Medulla oblongata (tissue), 1 donor: Measurements from ENCODE around the gene KRTAP10-9.
"Not testable (repeated sequence)": the region's sequence is repeated elsewhere in the genome, so short reads cannot be mapped to it uniquely, and the experiment has no call there.

Experiments used
- DNase-seq: peaks from one replicate; pipeline ENCODE4 v3.0.0-alpha.2; 2015; ENCODE audit errors: extremely low spot score

Gene KRTAP10-9, protein sequence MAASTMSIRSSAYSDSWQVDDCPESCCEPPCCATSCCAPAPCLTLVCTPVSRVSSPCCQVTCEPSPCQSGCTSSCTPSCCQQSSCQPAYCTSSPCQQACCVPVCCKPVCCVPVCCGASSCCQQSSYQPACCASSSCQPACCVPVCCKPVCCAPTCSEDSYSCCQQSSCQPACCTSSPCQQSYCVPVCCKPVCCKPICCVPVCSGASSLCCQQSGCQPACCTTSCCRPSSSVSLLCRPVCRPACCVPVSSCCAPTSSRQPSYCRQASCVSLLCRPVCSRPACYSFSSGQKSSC

DNA sequence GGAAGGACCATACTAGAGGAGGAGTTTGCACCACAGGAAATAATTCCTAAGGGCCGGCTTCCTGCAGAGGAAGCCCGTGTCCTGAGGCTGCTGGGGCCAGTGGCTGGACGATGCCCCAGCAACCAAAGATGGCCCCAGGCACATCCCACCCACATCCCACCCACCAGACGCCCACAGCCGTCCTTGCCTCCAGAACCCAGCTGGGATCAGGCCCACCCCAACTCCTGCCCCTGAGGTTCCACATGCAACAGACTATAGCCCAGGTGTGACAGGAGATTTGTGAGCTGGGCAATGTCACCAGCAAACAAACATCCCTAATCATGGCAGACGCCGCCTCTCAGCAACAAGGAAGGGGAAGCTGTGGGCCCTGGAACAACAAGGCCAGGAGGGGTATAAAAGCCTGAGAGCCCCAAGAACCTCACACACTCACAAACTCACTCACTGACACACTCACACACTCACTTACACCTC lies at the start of gene KRTAP10-9:
TSS of gene KRTAP10-9 (plus strand) at position 421 of the 471 bp plus-strand sequence. CDS start 79 bp downstream, outside the sequence.
- DNase-seq: no peak

DNA sequence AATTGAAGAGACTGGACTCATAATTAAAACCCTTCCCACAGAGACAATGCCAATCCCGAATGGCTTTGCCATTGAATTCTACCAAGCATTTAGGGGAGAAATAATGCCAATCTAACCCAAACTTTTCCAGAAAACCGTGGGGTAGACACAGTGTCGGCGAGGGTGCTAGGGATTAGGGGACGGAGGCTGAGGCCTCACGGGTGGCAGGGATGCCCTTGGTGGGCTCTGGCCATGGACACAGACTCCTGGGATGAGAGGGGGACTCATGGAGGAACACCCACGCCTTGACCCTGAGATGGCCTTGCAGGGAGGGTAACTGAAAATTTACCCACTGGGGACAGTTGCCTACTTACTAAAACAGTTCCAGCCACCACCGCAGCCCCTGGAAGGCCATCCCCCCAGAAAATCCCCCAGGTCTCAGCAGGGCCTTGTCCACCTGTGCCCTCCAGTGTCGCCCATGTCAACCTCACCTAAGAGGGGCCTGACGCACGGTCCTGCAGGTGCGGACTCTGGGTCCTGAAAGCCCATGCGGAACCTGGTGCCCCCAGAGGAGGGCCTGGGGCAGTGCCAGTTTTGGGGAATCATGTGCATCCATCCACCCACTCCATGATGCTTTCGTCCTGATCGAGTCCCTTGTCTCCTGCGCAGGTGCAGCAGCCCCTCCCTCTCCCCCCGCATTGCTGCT lies 48.4 kb upstream of the KRTAP10-9 start:
- no peak for DNase-seq

DNA sequence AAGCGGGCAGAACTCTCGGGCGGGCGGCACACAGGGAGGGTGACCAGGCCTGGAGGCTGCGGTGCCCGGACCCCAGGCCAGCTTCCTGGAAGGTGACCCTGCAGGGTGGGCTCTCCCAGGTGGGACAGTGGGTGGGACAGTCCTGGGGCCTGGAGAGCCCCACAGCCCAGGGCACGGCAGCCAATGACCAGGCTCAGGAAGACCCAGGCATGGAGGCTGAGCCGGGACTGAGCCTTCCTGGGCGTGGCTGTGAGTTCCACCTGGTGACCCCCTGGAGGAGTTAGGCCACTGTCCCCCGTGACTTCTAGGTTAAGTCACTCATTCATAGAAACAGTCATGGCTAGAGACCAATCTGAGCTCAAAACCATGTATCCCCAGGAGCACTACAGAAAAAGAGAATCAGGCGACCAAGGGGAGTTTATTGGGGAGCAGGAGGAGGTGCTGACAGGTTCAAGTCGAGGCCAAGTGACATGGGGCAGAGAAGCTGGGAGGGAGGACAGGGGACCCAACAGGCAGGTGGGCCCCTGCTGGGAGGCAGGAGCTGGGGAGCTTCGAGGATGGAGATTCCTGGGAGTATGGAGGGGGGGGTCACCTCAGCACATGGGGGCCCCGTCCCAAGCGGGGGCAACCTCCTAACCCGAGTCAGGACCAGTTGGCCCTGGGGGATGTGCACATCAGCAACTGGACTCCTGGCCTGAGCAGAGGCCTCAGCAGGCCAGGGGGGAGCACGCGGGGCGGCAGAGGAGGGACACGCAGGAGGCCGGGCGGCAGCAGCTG lies 47.6 kb upstream of the KRTAP10-9 start:
- DNase-seq: no peak

DNA sequence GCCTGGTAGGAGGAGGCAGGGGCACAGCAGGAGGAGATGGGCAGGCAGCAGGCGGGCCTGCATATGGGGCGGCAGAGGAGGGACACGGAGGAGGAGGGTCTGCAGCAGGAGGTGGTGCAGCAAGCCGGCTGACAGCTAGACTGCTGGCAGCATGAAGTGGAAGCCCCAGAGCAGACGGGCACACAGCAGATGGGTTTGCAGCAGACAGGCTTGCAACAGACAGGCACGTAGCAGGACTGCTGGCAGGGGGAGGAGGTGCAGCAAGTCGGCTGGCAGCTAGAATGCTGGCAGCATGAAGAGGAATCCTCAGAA lies 47.1 kb upstream of the KRTAP10-9 start:
- DNase-seq: no peak

DNA sequence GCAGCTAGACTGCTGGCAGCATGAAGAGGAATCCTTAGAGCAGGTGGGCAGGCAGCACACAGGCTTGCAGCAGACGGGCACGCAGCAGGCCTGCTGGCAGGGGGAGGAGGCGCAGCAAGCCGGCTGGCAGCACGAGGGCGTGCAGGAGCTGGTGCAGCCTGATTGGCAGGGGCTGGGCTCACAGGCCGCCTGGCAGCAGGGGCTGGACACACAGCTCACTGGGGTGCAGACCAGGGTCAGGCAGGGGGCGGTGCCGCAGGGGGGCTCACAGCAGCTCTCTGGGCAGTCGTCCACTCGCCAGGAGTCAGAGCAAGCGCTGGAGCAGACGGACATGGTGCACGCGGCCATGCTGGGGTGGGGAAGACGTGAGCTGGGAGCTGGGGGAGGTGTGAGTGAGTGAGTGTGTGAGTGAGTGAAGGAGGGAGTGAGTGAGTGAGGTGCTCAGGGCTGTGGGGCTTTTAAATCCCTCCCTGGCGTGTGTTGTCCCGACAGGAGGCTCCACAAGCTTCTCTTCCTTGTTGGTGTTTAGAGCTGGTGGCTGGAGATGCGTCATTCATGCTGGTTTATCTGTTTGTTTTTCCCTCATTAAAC lies 46.6 kb upstream of the KRTAP10-9 start, which contains the start of gene KRTAP10-5:
TSS of gene KRTAP10-5 (minus strand) at position 374 of the 591 bp plus-strand sequence. CDS start at position 348, 26 bp downstream.
- DNase-seq: not testable (repeated sequence)

DNA sequence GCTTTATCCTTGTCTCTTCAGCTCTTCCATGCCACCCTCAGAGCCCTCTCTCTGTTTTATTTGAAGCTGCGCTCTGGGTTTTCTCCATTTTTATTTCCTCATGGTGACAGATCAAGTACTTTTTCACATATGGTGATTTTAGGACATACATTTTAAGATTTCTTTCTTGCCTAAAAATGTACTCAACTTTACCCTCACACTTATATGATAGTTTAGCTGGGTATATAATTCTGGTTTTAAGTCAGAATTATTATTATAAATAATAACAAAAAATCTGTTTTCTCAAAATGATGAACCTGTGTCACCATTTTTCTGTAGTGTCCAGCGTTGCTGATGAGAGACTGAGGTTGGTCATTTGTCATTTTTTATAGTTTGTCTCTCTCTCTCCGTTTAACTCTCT lies 45.7 kb upstream of the KRTAP10-9 start:
- DNase-seq: no peak

DNA sequence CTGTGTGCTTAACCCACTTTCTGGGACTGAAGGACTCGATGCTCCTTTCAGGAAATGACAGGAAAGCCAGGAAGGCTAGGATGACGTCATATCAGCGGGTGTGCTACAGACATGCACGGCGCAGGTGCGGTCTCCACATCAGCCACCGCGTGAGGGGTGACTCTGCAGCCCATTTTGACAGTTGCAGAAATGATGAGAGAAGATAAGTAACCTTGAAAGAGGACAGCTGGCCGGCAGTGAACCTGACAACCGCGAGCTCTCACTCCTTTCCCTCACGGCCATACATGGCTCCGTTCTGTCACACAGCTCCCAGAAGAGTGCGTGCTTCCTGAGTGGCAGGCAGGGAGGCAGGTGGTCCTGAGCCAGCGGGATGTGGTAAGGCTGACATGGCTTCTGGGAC lies 44.8 kb upstream of the KRTAP10-9 start:
- no peak for DNase-seq

DNA sequence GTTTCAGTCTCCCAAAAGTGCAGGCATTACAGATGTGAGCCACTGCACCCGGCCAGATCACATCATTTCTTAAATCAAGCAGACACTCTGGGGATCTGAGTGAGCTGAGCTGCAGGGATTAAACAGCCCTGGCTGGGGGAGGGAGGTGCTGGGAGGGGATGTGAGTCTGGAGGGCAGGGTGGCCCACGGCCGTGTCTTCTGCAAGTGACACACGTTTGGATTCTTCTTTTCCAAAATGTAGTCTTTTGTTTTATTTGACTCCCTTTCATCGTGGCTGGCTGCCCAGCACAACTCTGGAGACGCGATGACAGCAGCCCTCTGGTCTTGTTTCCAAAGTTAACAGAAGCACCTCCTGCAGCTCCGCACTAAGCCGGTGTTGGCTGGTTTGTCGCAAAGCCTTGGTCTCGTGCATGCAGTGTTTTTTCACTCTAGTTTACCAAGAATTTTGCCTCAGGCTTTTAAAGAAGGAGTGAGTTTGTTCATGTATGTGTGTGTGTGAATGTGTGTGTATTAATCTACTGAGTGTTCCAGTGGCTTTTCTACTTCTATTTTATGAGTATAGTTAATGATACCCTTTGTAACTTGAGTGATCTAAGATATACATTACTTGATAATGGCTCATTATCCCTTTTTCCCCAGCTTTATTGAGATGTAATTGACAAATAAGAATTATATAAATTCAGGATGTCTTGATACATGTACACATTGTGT lies 43.6 kb upstream of the KRTAP10-9 start:
- no peak for DNase-seq

DNA sequence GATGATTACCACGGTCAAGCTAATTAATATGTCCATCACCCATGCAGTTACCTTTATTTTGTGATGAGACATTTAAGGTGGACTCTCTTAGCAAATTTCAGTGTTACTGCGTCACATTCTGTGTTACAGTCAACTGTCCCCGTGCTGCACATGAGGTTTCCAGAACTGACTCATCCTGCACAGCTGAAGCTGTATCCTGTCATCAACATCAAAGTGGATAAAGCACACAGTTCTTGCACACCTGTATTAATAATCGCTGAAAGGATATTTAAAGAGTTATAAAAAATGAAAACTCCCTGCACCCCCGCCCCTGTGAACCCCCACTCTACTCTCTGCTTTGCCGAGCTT lies 43.1 kb upstream of the KRTAP10-9 start:
- DNase-seq: no peak

DNA sequence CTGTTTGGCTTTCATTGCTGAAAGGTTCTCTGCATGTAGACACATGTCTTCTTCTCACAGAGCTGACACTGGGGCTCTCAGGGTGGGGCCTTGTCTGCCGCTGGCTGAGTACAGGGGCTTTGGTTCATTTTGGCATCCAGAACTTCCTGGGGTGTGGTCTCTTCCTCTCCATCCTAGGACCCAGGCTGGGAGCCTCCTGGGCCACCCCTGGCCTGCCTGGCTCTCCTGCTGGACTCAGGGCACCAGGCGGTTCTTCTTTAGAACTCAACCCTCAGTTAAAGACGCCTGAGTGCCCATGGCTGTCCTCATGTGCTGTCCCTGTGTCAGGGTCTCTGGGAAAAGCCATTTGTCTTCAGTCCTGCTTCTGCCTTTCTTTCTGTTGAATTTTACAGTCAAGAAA lies 41.0 kb upstream of the KRTAP10-9 start:
- no peak for DNase-seq

DNA sequence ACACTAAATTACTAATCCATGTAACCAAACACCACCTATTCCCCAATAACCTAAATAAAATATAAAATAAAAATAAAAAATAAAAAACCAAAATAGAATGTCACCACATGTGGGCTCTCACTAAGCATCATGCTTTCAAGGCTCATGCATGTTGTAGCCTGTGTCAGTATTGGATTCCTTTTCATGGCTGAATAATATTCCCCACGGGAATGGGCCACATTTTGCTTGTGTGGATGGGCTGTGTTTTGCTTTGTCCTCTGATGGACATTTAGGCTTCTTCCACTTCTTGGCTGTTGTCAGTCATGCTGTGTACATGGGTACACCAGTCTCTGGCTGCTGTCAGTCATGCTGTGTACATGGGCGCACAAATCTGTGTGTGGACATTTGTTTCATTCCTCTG lies 37.8 kb upstream of the KRTAP10-9 start:
- no peak for DNase-seq

DNA sequence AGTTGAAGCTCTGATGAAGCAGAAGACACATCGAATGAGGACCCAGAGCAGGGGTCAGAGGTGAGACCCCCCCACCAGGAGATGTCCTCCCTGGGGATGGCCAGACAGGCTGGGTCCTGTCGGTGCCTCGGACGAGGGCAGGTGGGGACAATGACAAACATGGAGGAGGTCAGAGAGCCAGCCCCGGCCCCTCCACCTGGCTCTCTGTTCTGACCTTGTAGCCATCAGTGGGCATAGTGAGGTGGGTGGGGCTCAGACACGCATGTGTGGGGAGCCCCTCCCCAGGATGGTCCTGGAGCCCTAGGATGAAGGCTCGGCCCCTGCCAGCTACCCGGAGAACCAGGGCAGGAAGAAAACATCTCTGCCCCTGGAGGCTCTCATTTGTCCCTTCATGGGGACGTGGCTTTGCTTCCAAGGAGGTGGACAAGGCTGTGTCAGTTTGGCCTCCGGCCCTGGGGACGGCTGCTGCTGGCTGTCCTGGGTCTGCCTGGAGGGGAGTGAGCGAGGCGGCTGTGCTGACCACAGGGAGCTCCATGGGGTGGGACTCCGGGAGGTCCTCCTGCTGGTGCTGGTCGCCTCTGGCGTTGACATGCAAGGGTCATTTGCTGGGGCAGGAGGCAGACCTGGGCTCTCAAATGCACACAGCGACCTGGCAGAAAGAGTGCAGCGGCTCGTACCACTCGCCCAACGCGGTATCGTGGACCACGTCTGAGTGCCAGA lies 37.1 kb upstream of the KRTAP10-9 start:
- no peak for DNase-seq

DNA sequence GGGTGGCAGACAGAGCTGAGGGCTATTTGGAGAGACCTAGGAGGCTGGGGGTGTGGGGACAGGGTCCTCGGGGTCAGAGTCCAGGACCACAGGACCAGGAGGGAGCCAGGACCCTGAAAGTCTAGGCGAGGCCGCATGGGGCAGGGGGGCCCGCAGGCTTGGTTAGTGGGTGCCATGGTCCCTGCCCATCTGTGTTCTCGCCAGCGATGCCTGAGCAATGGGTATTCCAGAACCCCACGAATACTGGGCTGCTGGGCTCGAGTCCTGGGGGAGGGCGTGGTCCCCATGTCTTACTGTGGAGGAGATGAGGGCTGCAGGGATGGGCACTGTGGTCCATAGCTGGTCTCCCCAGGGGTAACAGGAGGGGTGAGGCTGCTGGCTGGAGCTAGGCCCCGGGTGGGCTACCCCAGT lies 36.6 kb upstream of the KRTAP10-9 start:
- DNase-seq: no peak

DNA sequence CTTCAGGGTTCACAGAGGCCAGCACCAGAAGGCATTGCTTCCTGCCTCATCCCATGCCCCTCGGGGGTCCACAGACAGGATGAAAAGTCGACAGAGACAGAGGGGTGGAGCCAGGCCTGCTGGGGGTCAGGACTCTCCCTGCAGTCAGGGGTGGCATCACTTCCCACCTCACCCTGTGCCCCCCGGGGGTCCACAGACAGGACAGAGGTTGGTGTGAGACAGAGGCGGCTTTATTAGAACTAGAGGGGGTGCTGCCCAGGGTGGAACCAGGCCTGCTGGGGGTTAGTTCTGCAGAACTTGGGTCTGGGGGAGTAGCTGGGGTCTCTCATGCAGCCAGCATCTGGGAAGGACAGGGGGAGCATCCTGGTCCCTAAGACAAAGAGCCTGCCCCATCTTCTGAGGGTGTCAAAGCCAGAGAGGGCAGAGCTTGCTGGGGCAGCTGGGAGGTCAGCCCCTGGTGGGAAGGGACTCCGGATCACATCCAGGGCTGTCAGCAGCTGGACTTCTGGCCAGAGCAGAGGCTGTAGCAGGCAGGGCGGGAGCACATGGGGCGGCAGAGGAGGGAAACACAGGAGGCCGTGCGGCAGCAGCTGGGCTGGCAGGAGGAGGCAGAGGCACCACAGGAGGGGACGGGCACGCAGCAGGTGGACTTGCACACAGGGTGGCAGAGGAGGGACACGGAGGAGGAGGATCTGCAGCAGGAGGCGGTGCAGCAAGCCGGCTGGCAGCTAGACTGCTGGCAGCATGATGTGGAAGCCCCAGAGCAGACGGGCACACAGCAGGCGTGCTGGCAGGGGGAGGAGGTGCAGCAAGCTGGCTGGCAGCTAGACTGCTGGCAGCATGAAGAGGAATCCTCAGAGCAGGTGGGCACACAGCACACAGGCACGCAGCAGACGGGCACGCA lies 35.7 kb upstream of the KRTAP10-9 start:
- not testable (repeated sequence) for DNase-seq

DNA sequence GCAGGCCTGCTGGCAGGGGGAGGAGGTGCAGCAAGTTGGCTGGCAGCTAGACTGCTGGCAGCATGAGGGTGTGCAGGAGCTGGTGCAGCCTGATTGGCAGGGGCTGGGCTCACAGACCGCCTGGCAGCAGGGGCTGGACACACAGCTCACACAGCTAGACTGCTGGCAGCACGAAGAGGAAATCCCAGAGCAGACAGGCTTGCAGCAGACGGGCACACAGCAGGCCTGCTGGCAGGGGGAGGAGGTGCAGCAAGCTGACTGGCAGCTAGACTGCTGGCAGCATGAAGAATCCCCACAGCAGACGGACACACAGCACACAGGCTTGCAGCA lies 35.1 kb upstream of the KRTAP10-9 start:
- not testable (repeated sequence) for DNase-seq

DNA sequence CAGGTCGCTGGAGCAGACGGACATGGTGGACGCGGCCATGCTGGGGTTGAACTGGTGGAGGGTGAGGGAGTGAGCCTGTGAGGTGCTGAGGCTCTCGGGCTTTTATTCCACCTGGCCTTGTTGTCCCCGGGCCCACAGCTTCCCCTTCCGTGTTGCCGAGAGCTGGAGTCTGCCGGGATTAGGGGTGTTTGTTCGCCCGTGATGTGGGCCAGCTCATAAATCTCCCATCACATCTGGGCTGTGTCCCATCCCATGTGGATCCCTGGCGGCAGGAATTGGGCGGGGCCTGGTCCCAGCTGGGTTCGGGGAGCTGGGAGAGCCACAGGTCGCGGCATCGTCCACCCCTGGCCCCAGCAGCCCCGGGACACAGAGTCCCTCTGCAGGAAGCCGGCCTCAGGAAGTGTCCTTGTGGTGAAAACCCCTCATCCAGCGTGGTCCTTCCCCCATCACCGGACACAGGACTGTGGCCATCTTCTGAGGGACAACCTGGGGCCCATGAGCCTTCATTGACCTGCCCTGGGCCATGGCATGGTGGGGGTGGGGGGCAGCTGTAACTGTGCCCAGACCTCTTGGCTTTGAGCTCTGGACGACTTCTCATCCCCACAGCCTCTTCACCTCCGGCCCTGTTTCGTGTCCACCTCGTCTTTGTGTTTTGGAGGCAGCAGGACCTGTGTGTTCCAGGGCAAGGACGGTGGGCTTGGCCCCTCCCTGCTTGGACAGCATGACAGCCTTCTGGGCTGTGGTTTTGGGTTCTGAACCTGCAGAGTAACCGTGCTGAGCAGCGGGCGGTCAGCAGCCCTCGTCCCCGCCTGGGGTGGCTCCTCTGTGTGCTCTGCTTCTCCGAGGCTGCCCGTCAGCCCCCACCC lies 34.2 kb upstream of the KRTAP10-9 start, which contains the start of gene KRTAP10-6:
TSS of gene KRTAP10-6 (minus strand) at position 60 of the 866 bp plus-strand sequence. CDS start at position 39, 21 bp downstream.
- no peak for DNase-seq

DNA sequence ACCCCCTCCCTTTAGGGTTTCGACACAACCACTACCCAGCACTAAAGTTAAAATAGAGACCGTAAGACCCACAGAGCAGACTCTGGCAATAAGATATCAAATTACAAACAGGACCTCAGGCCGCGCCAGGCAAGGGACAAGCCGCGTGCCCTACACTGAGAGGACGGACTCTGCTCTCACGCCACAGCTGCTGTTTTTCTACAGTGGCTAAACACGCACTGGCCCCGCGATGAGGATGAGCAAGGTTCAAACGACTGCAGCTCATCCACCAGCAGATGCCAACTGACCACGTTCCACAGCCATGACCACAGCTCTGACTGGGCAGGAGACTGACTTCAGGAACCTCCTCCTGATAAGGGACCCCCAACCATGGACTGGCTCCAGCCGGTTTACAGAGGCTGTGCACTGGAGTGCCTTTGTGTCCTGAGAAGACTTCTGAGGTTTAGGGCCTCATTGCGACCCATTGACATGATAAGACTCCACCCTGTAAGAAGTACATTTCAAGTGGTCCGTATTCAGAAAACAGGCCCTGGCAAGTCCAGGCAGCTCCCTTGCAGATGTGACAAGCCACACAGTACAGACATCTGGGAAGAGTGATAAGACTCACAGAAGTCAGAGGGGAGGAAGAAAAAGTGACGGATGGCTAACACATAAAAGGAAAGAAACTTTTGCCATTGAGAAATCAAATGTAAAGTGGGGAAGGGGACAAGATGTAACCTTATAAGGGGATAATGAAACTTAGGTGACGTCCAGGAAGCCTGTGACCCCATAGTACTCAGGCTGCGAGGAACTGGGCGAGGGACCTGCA lies 33.1 kb upstream of the KRTAP10-9 start:
- DNase-seq: no peak

DNA sequence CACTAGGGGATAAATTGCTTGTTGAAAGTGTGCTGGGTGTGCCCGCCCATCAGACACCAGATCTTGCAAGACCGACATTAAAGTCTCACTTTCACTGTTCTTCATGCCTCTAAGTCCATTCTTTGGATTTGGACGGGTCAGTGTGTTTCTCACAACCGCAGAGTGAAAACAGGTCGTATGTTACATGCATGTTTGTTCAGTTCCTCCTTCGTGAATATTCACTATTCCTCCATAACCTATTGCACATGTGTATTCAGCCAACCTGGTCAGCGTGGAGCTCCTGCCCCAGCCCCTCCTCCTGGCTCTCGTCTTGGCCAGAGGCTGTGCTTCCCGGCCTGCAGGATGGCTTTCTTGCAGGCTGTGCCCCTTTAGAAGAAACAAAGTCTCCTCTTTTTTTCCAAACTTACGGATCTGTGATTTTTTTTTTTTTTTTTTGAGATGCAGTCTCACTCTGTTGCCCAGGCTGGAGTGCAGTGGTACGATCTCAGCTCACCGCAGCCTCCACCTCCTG lies 32.4 kb upstream of the KRTAP10-9 start:
- no peak for DNase-seq
